CD4-positive, alpha-beta T cell (primary cell): ENCODE data around the gene ADORA2B. TPM values are rescaled to one million over a fixed set of nuclear protein-coding genes. Genes with fewer than 3 reads are reported as not detected.
A peak's percentile ranks its signal among the peaks of the same experiment; 100 is the strongest.

Source experiments
- ATAC-seq: fragments of 200-7000 bp; cut with Tn5 transposase; one replicate; pipeline ENCODE4 v1.10.0; 2022; ENCODE audit warnings: mild to moderate bottlenecking; ENCODE audit not compliant: poor library complexity
- CTCF ChIA-PET: fragments of 350-600 bp; sonication (Branson Sonifier 250); formaldehyde crosslinking; loops from one replicate; lab custom pipeline; 2021; ENCODE audit warnings: antibody characterized with exemption, inconsistent platforms; lab: Charles Lee
- POLR2A ChIA-PET: fragments of 350-600 bp; sonication (Branson Sonifier 250); formaldehyde crosslinking; loops from one replicate; lab custom pipeline; 2021; ENCODE audit warnings: antibody characterized with exemption, inconsistent platforms; lab: Charles Lee
- DNase-seq, 14 experiments: peaks; one replicate each; pipeline ENCODE4 v3.0.0-alpha.2; 2013 to 2020; ENCODE audit warnings: mixed read lengths in 2 of 14
- H3K27ac ChIP-seq, 2 donors: one replicate each; pipeline versions ENCODE4 v1.5.1 to v1.7.0; 2013; ENCODE audit warnings: low read length in 2 of 2, low read depth in 1 of 2, mild to moderate bottlenecking in 1 of 2
- H3K27me3 ChIP-seq, 2 experiments: 1 replicate in 1 of 2; 2 replicates in 1 of 2; pipeline versions ENCODE4 v1.6.1 to v1.7.0; 2013; ENCODE audit warnings: low read length in 2 of 2, control low read depth in 1 of 2, mild to moderate bottlenecking in 1 of 2, moderate library complexity in 1 of 2; ENCODE audit not compliant: insufficient read depth in 2 of 2, control insufficient read depth in 1 of 2
- H3K36me3 ChIP-seq: one replicate; pipeline ENCODE4 v1.6.1; 2013; ENCODE audit warnings: low read length, control low read depth; ENCODE audit not compliant: insufficient read depth
- H3K4me1 ChIP-seq: one replicate; pipeline ENCODE4 v1.6.1; 2013; ENCODE audit warnings: low read length, control low read depth; ENCODE audit not compliant: insufficient read depth
- H3K4me3 ChIP-seq: one replicate; pipeline ENCODE4 v1.5.1; 2013; ENCODE audit warnings: mild to moderate bottlenecking, low read length, moderate library complexity
- H3K9me3 ChIP-seq, 2 experiments: 1 replicate in 1 of 2; 2 replicates in 1 of 2; pipeline versions ENCODE4 v1.6.1 to v1.7.0; 2013; ENCODE audit warnings: low read length in 2 of 2, mild to moderate bottlenecking in 2 of 2, control low read depth in 1 of 2, moderate library complexity in 1 of 2; ENCODE audit not compliant: control insufficient read depth in 1 of 2, insufficient read depth in 1 of 2
- H3K27ac Mint-ChIP-seq: one replicate; pipeline ENCODE4 v1.8.0; 2020; ENCODE audit warnings: mixed read lengths
- H3K27me3 Mint-ChIP-seq: one replicate; pipeline ENCODE4 v1.8.0; 2021; ENCODE audit warnings: mixed read lengths
- H3K36me3 Mint-ChIP-seq: one replicate; pipeline ENCODE4 v1.8.0; 2021; ENCODE audit warnings: low read depth, mixed read lengths
- H3K4me1 Mint-ChIP-seq: one replicate; pipeline ENCODE4 v1.8.0; 2021; ENCODE audit warnings: low read depth, mixed read lengths
- H3K4me3 Mint-ChIP-seq: one replicate; pipeline ENCODE4 v1.8.0; 2020; ENCODE audit warnings: mild to moderate bottlenecking, mixed read lengths
- H3K9me3 Mint-ChIP-seq: one replicate; pipeline ENCODE4 v1.8.0; 2020; ENCODE audit warnings: mixed read lengths
- CTCF ChIP-seq: fragments of 200-600 bp; IDR thresholded peaks from one replicate; pipeline ENCODE4 v1.8.0; 2022; ENCODE audit warnings: antibody characterized with exemption, mild to moderate bottlenecking
- intact Hi-C, 2 experiments: fragments of 100-400 bp; cut with DNase I in 1 of 2; cut with micrococcal nuclease in 1 of 2; formaldehyde crosslinking; loops; one replicate each; pipeline versions ENCODE4 v1.15.1 to v1.9.0; 2023 to 2025; cut with DNase I, micrococcal nuclease
- total RNA-seq, 174 experiments: library from RNA in 2 of 174; stranded (reverse) in 2 of 174; gene quantifications; one replicate each; pipeline ENCODE4 v1.2.3 and lab custom pipeline; 2021 to 2026

ADORA2B gene
- total RNA-seq, 2 experiments from 2014 or later: not detected

DNA sequence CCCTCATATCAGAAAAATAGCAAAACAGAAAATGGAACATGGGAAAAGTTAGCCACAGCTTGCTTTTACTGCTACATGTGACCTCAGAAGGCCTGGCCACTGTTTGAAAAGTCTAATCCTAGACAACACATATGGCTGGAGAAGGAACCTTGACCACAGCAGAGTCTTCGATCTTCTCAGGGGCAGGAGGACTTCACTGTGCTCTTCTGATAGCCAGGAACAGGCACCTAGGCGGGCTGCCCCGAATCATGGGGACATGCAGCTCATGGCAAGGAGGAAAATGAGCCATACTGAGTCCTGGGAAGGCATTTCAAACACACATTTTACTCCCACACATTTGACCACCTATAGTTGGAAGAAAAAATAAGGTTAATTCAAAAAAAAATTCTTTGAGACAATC, 31.1 kb upstream of the ADORA2B start:
- POLR2A ChIA-PET: no interaction called here
- Histone ChIP-seq H3K27me3 (peaks cover 6% of the 10 kb centered on the region in 2 experiments), H3K4me1 (no peaks in the 10 kb centered on the region), H3K27ac (no peak overlapping the region), H3K9me3 (no peaks in the 10 kb centered on the region), H3K36me3 (no peaks in the 10 kb centered on the region), H3K4me3 (no peak overlapping the region)
- intact Hi-C loops: no loop called here
- peaks cover 5% of the 10 kb centered on the region for H3K27me3 Mint-ChIP-seq
- ATAC-seq (no peak), DNase-seq (no peak)
- no peaks in the 10 kb centered on the region for H3K36me3 Mint-ChIP-seq
- H3K4me3 Mint-ChIP-seq: no peak overlapping the region
- no peak for TF ChIP-seq CTCF
- H3K4me1 Mint-ChIP-seq: no peaks in the 10 kb centered on the region
- no peak overlapping the region for H3K27ac Mint-ChIP-seq
- CTCF ChIA-PET: no interaction called here
- H3K9me3 Mint-ChIP-seq: no peaks in the 10 kb centered on the region

DNA sequence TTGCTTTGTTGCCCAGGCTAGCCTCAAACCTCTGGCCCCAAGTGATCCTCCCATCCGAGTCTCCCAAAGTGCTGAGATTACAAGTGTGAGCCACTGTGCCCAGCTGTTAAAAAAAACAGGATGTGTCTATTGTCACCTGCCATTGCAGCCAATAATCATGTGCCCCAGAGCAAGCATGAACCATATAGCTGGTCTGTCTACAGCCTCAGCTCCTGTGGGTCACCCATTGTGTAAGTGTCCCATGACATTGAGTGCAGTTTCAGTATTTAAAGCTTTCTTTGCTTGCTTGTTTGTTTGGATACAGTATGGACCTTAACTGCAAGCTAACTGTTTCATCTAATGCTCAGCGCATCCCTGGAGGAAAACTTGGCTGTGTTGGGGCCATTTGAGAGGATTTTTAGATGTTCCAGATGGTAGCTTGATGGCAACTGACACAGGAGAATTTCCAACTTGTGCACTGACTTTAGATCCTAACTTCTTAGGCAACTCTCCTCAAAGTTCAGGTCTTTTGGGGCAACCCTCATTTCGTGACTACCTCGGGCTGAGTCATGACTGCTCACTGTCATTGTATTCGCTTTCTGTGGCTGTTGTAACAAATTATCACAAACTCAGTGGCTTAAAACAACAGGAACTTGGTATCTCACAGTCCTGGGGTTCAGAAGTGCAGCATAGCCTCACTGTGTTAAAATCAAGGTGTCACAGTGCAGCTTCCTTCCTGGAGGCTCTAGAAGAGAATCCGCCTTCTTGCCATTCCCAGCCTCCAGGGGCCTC, 30.3 kb upstream of the ADORA2B start:
- no peak overlapping the region for H3K27ac Mint-ChIP-seq
- Histone ChIP-seq H3K27me3 (peaks cover 6% of the 10 kb centered on the region in 2 experiments), H3K4me1 (no peaks in the 10 kb centered on the region), H3K27ac (no peak overlapping the region), H3K9me3 (no peaks in the 10 kb centered on the region), H3K4me3 (no peak overlapping the region), H3K36me3 (no peaks in the 10 kb centered on the region)
- H3K4me1 Mint-ChIP-seq: no peaks in the 10 kb centered on the region
- no peak for TF ChIP-seq CTCF
- DNase-seq: peak in 2 of 14 experiments; percentile 30 to 45
- H3K36me3 Mint-ChIP-seq: no peaks in the 10 kb centered on the region
- ATAC-seq: no peak
- H3K9me3 Mint-ChIP-seq: no peaks in the 10 kb centered on the region
- CTCF ChIA-PET: no interaction called here
- H3K4me3 Mint-ChIP-seq: no peak overlapping the region
- H3K27me3 Mint-ChIP-seq: peaks cover 5% of the 10 kb centered on the region
- POLR2A ChIA-PET: no interaction called here
- intact Hi-C loops: no loop called here

DNA sequence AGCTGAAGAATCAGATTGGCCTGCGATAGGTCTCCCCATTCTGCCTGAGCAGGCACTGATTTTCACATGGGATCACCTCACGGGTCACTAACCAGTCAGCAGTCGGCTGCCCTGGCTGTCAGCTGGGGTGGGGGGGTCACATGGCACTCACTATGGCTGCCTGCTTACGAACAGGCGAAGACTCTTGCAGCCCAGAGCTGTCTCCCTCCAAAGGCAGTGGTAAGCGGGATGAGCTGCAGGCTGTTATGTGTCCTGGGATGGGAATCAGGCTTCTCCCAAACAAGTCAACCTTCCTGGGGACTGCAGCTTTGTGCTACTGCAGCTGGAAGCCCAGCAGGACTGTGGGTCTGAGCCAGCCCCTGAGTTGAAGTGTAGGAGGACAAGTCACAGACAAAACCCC, 29.0 kb upstream of the ADORA2B start:
- no peak overlapping the region for H3K4me3 ChIP-seq
- H3K27me3 ChIP-seq: peaks cover 6% of the 10 kb centered on the region in 2 experiments
- no peak overlapping the region for H3K27ac Mint-ChIP-seq
- H3K36me3 ChIP-seq: no peaks in the 10 kb centered on the region
- intact Hi-C loops: no loop called here
- peaks cover 10% of the 10 kb centered on the region for H3K27me3 Mint-ChIP-seq
- H3K9me3 ChIP-seq: no peaks in the 10 kb centered on the region
- H3K4me1 Mint-ChIP-seq: no peaks in the 10 kb centered on the region
- H3K27ac ChIP-seq: no peak overlapping the region
- H3K4me3 Mint-ChIP-seq: no peak overlapping the region
- CTCF ChIA-PET: no interaction called here
- POLR2A ChIA-PET: no interaction called here
- H3K4me1 ChIP-seq: no peaks in the 10 kb centered on the region
- DNase-seq: no peak
- no peaks in the 10 kb centered on the region for H3K36me3 Mint-ChIP-seq
- H3K9me3 Mint-ChIP-seq: no peaks in the 10 kb centered on the region
- ATAC-seq: no peak
- TF ChIP-seq CTCF: no peak
